Measurements from ENCODE around the gene COL13A1.

The COL13A1 gene

GRCh38 chr10:69868821-69869220, 67.1 kb downstream of the COL13A1 start:
- DNase-seq = no peak

GRCh38 chr10:69869291-69869961, 67.7 kb downstream of the COL13A1 start:
- DNase-seq = peak in 1 of 2 donors; percentile 29

- no peak for DNase-seq
Observed at GRCh38 chr10:69870591-69870990, 68.9 kb downstream of the COL13A1 start.

GRCh38 chr10:69871074-69871473, 69.4 kb downstream of the COL13A1 start:
- no peak for DNase-seq

GRCh38 chr10:69872323-69872722, 70.6 kb downstream of the COL13A1 start:
- DNase-seq = no peak

GRCh38 chr10:69873135-69873639, 71.5 kb downstream of the COL13A1 start:
- no peak for DNase-seq

GRCh38 chr10:69874449-69874848, 72.7 kb downstream of the COL13A1 start:
- DNase-seq = no peak

- DNase-seq = no peak
Observed at GRCh38 chr10:69875856-69876255, 74.2 kb downstream of the COL13A1 start.

- no peak for DNase-seq
Observed at GRCh38 chr10:69876286-69876685, 74.6 kb downstream of the COL13A1 start.

GRCh38 chr10:69876931-69877330, 75.2 kb downstream of the COL13A1 start:
- no peak for DNase-seq

GRCh38 chr10:69878038-69878437, 76.3 kb downstream of the COL13A1 start:
- DNase-seq = no peak

GRCh38 chr10:69878951-69879350, 77.2 kb downstream of the COL13A1 start:
- no peak for DNase-seq

GRCh38 chr10:69879634-69880257, 78.0 kb downstream of the COL13A1 start:
- DNase-seq = no peak

- no peak for DNase-seq
Observed at GRCh38 chr10:69880301-69881081, 78.8 kb downstream of the COL13A1 start.

GRCh38 chr10:69881202-69881601, 79.5 kb downstream of the COL13A1 start:
- DNase-seq = no peak

- no peak for DNase-seq
Observed at GRCh38 chr10:69883310-69884023, 81.8 kb downstream of the COL13A1 start.

GRCh38 chr10:69884024-69884367, 82.3 kb downstream of the COL13A1 start:
- no peak for DNase-seq

- DNase-seq = no peak
Observed at GRCh38 chr10:69884686-69885085, 83.0 kb downstream of the COL13A1 start.

GRCh38 chr10:69885379-69886013, 83.8 kb downstream of the COL13A1 start:
- no peak for DNase-seq

- DNase-seq = no peak
Observed at GRCh38 chr10:69888882-69889584, 87.3 kb downstream of the COL13A1 start.

GRCh38 chr10:69890065-69890847, 88.5 kb downstream of the COL13A1 start:
- no peak for DNase-seq

Data from inflammatory macrophage (primary cell).